Measurements from ENCODE around the gene PNPLA3.

GRCh38 chr22:43923631-43924464, at the start of gene PNPLA3:
- TF ChIP-seq POLR2A (IDR thresholded peaks at IDR 0.05) (peak in 1 of 4 donors; percentile 51), POLR2AphosphoS5 (IDR thresholded peaks at IDR 0.05) (peak in 1 of 2 donors; percentile 73)
- TF ChIP-seq, protein P1, sequence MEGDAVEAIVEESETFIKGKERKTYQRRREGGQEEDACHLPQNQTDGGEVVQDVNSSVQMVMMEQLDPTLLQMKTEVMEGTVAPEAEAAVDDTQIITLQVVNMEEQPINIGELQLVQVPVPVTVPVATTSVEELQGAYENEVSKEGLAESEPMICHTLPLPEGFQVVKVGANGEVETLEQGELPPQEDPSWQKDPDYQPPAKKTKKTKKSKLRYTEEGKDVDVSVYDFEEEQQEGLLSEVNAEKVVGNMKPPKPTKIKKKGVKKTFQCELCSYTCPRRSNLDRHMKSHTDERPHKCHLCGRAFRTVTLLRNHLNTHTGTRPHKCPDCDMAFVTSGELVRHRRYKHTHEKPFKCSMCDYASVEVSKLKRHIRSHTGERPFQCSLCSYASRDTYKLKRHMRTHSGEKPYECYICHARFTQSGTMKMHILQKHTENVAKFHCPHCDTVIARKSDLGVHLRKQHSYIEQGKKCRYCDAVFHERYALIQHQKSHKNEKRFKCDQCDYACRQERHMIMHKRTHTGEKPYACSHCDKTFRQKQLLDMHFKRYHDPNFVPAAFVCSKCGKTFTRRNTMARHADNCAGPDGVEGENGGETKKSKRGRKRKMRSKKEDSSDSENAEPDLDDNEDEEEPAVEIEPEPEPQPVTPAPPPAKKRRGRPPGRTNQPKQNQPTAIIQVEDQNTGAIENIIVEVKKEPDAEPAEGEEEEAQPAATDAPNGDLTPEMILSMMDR (IDR thresholded peaks at IDR 0.05): peak in 1 of 6 experiments; percentile 17

Data from upper lobe of left lung (tissue), 4 donors.